ENCODE results near the gene ADGRG7. TPM values are rescaled to one million over a fixed set of nuclear protein-coding genes. Genes with fewer than 3 reads are reported as not detected.

The ADGRG7 gene
- not detected for total RNA-seq

GRCh38 chr3:100609305-100609704, at the start of gene ADGRG7:
ADGRG7 (plus strand) TSS chr3:100609601; CDS start chr3:100609857, 256 bp downstream.

GRCh38 chr3:100708989-100709841, 99.8 kb downstream of the ADGRG7 start, which contains the start of gene TFG:
TFG (plus strand) TSS chr3:100709494; CDS start chr3:100713686, 4,192 bp downstream.

Small RNAs within 50 kb of the gene (small RNA-seq; reads per million reads assigned to genes)
- 0 reads per million in 2 donors for gene RF00322

Other genes starting within 250 kb of the ADGRG7 start
- gene TOMM70, start 208.5 kb upstream of the ADGRG7 start, total RNA-seq, result 10 to 100 TPM; 39.9 to 57.6 TPM
- 1 to 10 TPM; 2.3 to 2.4 TPM for gene LNP1, start 208.1 kb upstream of the ADGRG7 start, total RNA-seq
- gene TMEM45A, start 117.0 kb upstream of the ADGRG7 start, total RNA-seq, result 1 to 10 TPM; 7.9 to 9.7 TPM
- gene TFG, start 99.9 kb downstream of the ADGRG7 start, total RNA-seq, result 10 to 100 TPM; 65.0 to 79.9 TPM

Data from melanocyte of skin (primary cell).